Measurements from ENCODE around the gene WFIKKN1. TPM values are rescaled to one million over a fixed set of nuclear protein-coding genes. Genes with fewer than 3 reads are reported as not detected.
A peak's percentile ranks its signal among the peaks of the same experiment; 100 is the strongest.

The WFIKKN1 gene
- total and polyA plus RNA-seq, 2 of the 13 experiments (the other 11 are each of a cell fraction or from before 2014, with no cell fraction given), result 1.7 to 4.9 TPM

DNA sequence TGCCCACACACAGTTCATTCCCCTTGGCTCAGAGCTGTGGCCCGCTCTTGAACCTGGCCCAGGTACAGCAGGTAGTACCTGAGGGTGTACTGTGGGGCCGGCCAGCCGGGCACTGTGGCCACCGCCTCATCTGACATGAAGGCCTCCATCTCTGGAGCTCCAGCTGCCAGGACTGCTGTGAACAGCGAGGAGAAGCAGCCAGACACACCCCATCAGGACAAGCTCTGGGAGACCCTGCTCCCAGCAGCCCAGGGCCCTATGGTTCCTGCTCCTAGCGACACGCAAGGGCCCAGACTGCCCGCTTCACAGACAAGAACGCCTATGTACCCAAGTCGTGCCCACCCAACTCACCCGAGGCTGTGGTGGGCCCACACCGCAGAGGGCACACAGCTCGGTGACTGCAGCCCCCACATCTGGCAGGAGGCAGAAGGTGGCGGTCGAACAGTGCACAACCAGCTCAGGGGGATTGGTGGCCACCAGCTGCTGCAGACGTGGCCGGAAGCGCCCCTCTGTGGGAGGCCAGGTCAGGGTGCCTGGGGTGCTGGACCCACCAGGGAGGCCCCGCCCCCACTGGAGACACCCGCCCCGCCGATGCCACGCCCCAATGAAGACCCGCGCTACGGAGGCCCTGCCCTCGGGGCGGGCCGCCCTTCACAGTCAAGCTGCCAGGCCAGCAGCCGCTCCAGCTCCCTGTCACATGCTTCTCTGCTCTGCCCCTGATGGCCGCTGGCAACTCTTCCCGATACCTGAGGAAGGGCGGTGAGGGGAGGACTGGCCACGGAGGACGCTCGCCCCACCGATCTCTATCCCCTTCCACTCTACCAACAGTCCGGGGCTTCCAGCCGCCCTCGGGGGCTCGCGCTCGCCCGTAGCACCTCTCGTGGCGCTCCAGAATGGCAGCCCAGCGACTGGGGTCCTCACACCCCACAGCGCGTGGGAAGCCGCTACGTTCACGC is 48.4 kb downstream of the WFIKKN1 start (continued):
- TF ChIP-seq, protein P1, sequence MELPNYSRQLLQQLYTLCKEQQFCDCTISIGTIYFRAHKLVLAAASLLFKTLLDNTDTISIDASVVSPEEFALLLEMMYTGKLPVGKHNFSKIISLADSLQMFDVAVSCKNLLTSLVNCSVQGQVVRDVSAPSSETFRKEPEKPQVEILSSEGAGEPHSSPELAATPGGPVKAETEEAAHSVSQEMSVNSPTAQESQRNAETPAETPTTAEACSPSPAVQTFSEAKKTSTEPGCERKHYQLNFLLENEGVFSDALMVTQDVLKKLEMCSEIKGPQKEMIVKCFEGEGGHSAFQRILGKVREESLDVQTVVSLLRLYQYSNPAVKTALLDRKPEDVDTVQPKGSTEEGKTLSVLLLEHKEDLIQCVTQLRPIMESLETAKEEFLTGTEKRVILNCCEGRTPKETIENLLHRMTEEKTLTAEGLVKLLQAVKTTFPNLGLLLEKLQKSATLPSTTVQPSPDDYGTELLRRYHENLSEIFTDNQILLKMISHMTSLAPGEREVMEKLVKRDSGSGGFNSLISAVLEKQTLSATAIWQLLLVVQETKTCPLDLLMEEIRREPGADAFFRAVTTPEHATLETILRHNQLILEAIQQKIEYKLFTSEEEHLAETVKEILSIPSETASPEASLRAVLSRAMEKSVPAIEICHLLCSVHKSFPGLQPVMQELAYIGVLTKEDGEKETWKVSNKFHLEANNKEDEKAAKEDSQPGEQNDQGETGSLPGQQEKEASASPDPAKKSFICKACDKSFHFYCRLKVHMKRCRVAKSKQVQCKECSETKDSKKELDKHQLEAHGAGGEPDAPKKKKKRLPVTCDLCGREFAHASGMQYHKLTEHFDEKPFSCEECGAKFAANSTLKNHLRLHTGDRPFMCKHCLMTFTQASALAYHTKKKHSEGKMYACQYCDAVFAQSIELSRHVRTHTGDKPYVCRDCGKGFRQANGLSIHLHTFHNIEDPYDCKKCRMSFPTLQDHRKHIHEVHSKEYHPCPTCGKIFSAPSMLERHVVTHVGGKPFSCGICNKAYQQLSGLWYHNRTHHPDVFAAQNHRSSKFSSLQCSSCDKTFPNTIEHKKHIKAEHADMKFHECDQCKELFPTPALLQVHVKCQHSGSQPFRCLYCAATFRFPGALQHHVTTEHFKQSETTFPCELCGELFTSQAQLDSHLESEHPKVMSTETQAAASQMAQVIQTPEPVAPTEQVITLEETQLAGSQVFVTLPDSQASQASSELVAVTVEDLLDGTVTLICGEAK (IDR thresholded peaks at IDR 0.05), result no peak
- TF ChIP-seq, protein P1 (CRISPR knock-in tag; IDR thresholded peaks at IDR 0.05), result no peak
- TF ChIP-seq ZNF788 (CRISPR knock-in tag; IDR thresholded peaks at IDR 0.05; ENCODE audit: borderline replicate concordance) (0 out of 2 replicates have a peak, but pooled peaks have one; percentile 31), ZNF350 (CRISPR knock-in tag; IDR thresholded peaks at IDR 0.05; ENCODE audit: borderline replicate concordance, low read depth) (peak; percentile 47; the same call in 1 of the 2 replicates), XRCC5 (optimal IDR thresholded peaks at IDR 0.05; ENCODE audit: low read length) (peak; percentile 30), ZNF562 (CRISPR knock-in tag; IDR thresholded peaks at IDR 0.05; ENCODE audit: borderline replicate concordance) (no peak), ZNF224 (CRISPR knock-in tag; IDR thresholded peaks at IDR 0.05) (peak; percentile 42; the same call in 1 of the 2 replicates), ONECUT2 (CRISPR knock-in tag; IDR thresholded peaks at IDR 0.05) (no peak), PLRG1 (conservative IDR thresholded peaks at IDR 0.05) (no peak), SMARCC2 (IDR thresholded peaks at IDR 0.05) (no peak), ZZZ3 (CRISPR knock-in tag; IDR thresholded peaks at IDR 0.05; ENCODE audit: borderline replicate concordance) (no peak), YEATS4 (CRISPR knock-in tag; IDR thresholded peaks at IDR 0.05; ENCODE audit: borderline replicate concordance) (peak; percentile 70), ZBTB42 (CRISPR knock-in tag; IDR thresholded peaks at IDR 0.05) (peak; percentile 41; the same call in 1 of the 2 replicates), KLF12 (CRISPR knock-in tag; IDR thresholded peaks at IDR 0.05; ENCODE audit: borderline replicate concordance) (no peak), ZFX (CRISPR knock-in tag; IDR thresholded peaks at IDR 0.05; ENCODE audit: low read depth) (peak; percentile 87), KDM5A (IDR thresholded peaks at IDR 0.05; ENCODE audit: borderline replicate concordance, low read length) (peak; percentile 58; the same call in 1 of the 2 replicates), ZNF232 (CRISPR knock-in tag; IDR thresholded peaks at IDR 0.05; ENCODE audit: borderline replicate concordance) (no peak), JARID2 (CRISPR knock-in tag; IDR thresholded peaks at IDR 0.05; ENCODE audit: insufficient replicate concordance) (peak; percentile 42), GTF3A (CRISPR knock-in tag; conservative IDR thresholded peaks at IDR 0.05) (no peak), ZNF776 (CRISPR knock-in tag; IDR thresholded peaks at IDR 0.05) (peak; percentile 59), ZSCAN21 (CRISPR knock-in tag; IDR thresholded peaks at IDR 0.05; ENCODE audit: borderline replicate concordance) (no peak)
